GM23338 (cell line): ENCODE measurements around the gene SUPV3L1. TPM values are rescaled to one million over a fixed set of nuclear protein-coding genes. Genes with fewer than 3 reads are reported as not detected.
"Not testable (repeated sequence)": the region's sequence is repeated elsewhere in the genome, so short reads cannot be mapped to it uniquely, and the experiment has no call there.

ENCODE experiments used
- ATAC-seq: fragments of 200-7000 bp; cut with Tn5 transposase; 3 replicates; pipeline ENCODE4 v1.9.1; 2020
- DNase-seq: peaks from one replicate; pipeline ENCODE4 v3.0.0-alpha.2; 2015; ENCODE audit warnings: low spot score
- H2AFZ ChIP-seq: fragments of 200-600 bp; sonication (generic); 2 replicates; pipeline ENCODE4 v1.8.0; 2016; ENCODE audit warnings: antibody characterized with exemption, mild to moderate bottlenecking, moderate library complexity
- H3F3A ChIP-seq: fragments of 200-600 bp; sonication (generic); replicated peaks from 2 replicates; pipeline ENCODE4 v1.8.0; 2017; ENCODE audit warnings: antibody characterized with exemption, mixed run types, low read depth
- H3K27ac ChIP-seq: fragments of 200-600 bp; sonication (generic); 2 replicates; pipeline ENCODE4 v1.6.1; 2016; ENCODE audit warnings: low read depth
- H3K27me3 ChIP-seq: fragments of 200-600 bp; sonication (generic); 2 replicates; pipeline ENCODE4 v1.8.0; 2016; ENCODE audit warnings: mild to moderate bottlenecking, mixed run types, moderate library complexity; ENCODE audit not compliant: insufficient read depth
- H3K36me3 ChIP-seq: fragments of 200-600 bp; sonication (generic); 2 replicates; pipeline ENCODE4 v1.8.0; 2016; ENCODE audit warnings: mild to moderate bottlenecking; ENCODE audit not compliant: insufficient read depth
- H3K4me1 ChIP-seq: fragments of 200-600 bp; sonication (generic); 2 replicates; pipeline ENCODE4 v1.8.0; 2016; ENCODE audit warnings: mild to moderate bottlenecking, moderate library complexity; ENCODE audit not compliant: insufficient read depth
- H3K4me2 ChIP-seq: fragments of 200-600 bp; sonication (generic); 2 replicates; pipeline ENCODE4 v1.7.1; 2017; ENCODE audit warnings: mixed run types
- H3K4me3 ChIP-seq: fragments of 200-600 bp; sonication (generic); 2 replicates; pipeline ENCODE4 v1.6.1; 2016; ENCODE audit warnings: mixed run types
- H3K79me2 ChIP-seq: fragments of 200-600 bp; sonication (generic); replicated peaks from 2 replicates; pipeline ENCODE4 v1.8.0; 2017; ENCODE audit warnings: mild to moderate bottlenecking; ENCODE audit not compliant: insufficient read depth
- H3K9me2 ChIP-seq: fragments of 200-600 bp; sonication (generic); 2 replicates; pipeline ENCODE4 v1.8.0; 2017; ENCODE audit not compliant: insufficient read depth
- H4K20me1 ChIP-seq: fragments of 200-600 bp; sonication (generic); replicated peaks from 2 replicates; pipeline ENCODE4 v1.8.0; 2017; ENCODE audit warnings: mild to moderate bottlenecking; ENCODE audit not compliant: insufficient read depth
- H3K27ac Mint-ChIP-seq: 2 replicates; pipeline ENCODE4 v1.8.0; 2020; ENCODE audit warnings: inconsistent platforms, mild to moderate bottlenecking, moderate library complexity, mixed read lengths
- H3K27me3 Mint-ChIP-seq: 3 replicates; pipeline ENCODE4 v1.8.0; 2022; ENCODE audit warnings: low read depth, mild to moderate bottlenecking, moderate library complexity, mixed read lengths, inconsistent platforms; ENCODE audit not compliant: insufficient read depth, poor library complexity
- H3K36me3 Mint-ChIP-seq: 3 replicates; pipeline ENCODE4 v1.8.0; 2021; ENCODE audit warnings: low read depth, mild to moderate bottlenecking, inconsistent platforms, moderate library complexity, mixed read lengths
- H3K4me1 Mint-ChIP-seq: 3 replicates; pipeline ENCODE4 v1.8.0; 2020; ENCODE audit warnings: mild to moderate bottlenecking, inconsistent platforms, mixed read lengths
- H3K4me3 Mint-ChIP-seq: 3 replicates; pipeline ENCODE4 v1.8.0; 2021; ENCODE audit warnings: moderate library complexity, mild to moderate bottlenecking, inconsistent platforms, mixed read lengths
- H3K9me3 Mint-ChIP-seq: 3 replicates; pipeline ENCODE4 v1.8.0; 2020; ENCODE audit warnings: moderate library complexity, mild to moderate bottlenecking, inconsistent platforms, mixed read lengths
- CREB1 ChIP-seq: fragments of 250-450 bp; sonication (Bioruptor Pico); IDR thresholded peaks from 2 replicates; pipeline ENCODE4 v1.5.0; 2020; ENCODE audit warnings: low read depth, mild to moderate bottlenecking, moderate library complexity
- EZH2phosphoT487 ChIP-seq: fragments of 200-600 bp; sonication (generic); IDR thresholded peaks from one replicate; pipeline ENCODE4 v1.8.1; 2018; ENCODE audit warnings: antibody characterized with exemption; ENCODE audit not compliant: unreplicated experiment
- JUNB ChIP-seq: IDR thresholded peaks from one replicate; pipeline ENCODE4 v1.6.1; 2016; ENCODE audit warnings: antibody characterized with exemption; ENCODE audit not compliant: unreplicated experiment
- NANOG ChIP-seq: IDR thresholded peaks from 2 replicates; pipeline ENCODE4 v1.6.1; 2016; ENCODE audit warnings: antibody characterized with exemption, borderline replicate concordance
- STAT1 ChIP-seq: IDR thresholded peaks from one replicate; pipeline ENCODE4 v1.6.1; 2016; ENCODE audit warnings: antibody characterized with exemption; ENCODE audit not compliant: unreplicated experiment
- ZNF114 ChIP-seq: fragments of 250-450 bp; sonication (Bioruptor Pico); IDR thresholded peaks from 2 replicates; pipeline ENCODE4 v1.5.0; 2020; ENCODE audit warnings: mild to moderate bottlenecking, moderate library complexity
- ZNF331 ChIP-seq: fragments of 250-450 bp; sonication (Bioruptor Pico); IDR thresholded peaks from 2 replicates; pipeline ENCODE4 v1.5.0; 2020; ENCODE audit warnings: low read depth, mild to moderate bottlenecking, moderate library complexity
- polyA plus RNA-seq: library from polyadenylated mRNA; unstranded; fragments of >200 nt; fragmentation: Nextera tagmentation; extraction: Ambion mirVana; gene quantifications from 2 replicates; pipeline ENCODE4 v1.2.1, GENCODE V29; 2016
- total RNA-seq: library from RNA; depleted of rRNA; stranded (reverse); fragments of >200 nt; shearing (Covaris generic); gene quantifications from 2 replicates; pipeline ENCODE4 v1.2.3, GENCODE V29; 2014
- TF ChIP-seq, protein P1 (sequence below): IDR thresholded peaks from 2 replicates; pipeline ENCODE4 v1.6.1; 2016; ENCODE audit warnings: antibody characterized with exemption
- TF ChIP-seq, protein P2 (sequence below), 2 experiments: fragments of 200-600 bp in 1 of 2; sonication (generic) in 1 of 2; conservative IDR thresholded peaks; 2 replicates each; pipeline versions ENCODE4 v1.5.1 to v1.6.1; 2016 to 2017; ENCODE audit warnings: antibody characterized with exemption in 2 of 2, low read depth in 2 of 2, mild to moderate bottlenecking in 2 of 2, moderate library complexity in 1 of 2
- TF ChIP-seq, protein P3 (sequence below): IDR thresholded peaks from one replicate; pipeline ENCODE4 v1.6.1; 2018; ENCODE audit warnings: antibody characterized with exemption; ENCODE audit not compliant: unreplicated experiment

The SUPV3L1 gene
- total and polyA plus RNA-seq, 2 experiments from 2014 or later = 29.9 to 45.2 TPM

DNA sequence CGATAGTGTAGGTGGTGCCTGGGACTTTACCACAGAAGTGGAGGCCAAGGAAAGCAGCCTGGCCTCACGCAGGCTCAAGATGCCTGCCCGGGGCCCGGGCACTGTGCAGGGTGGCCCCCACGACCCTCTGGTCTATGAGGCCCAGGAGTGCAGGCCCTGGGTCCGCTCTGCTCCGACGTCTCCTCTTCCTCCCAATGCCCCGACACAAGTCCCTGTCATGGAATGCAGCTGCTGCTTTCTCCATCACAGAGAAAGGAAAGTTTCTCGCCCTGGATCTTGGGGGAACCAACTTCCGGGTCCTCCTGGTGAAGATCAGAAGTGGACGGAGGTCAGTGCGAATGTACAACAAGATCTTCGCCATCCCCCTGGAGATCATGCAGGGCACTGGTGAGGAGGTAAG, 70.0 kb downstream of the SUPV3L1 start:
- no peak overlapping the region for H3K4me3 ChIP-seq
- Mint-ChIP-seq H3K4me3 (no peak overlapping the region), H3K4me1 (no peaks in the 10 kb centered on the region), H3K27me3 (no peaks in the 10 kb centered on the region), H3K27ac (no peak overlapping the region; the same call in 1 of the 2 replicates), H3K36me3 (no peaks in the 10 kb centered on the region), H3K9me3 (no peaks in the 10 kb centered on the region)
- no peak for DNase-seq
- TF ChIP-seq, protein P1, sequence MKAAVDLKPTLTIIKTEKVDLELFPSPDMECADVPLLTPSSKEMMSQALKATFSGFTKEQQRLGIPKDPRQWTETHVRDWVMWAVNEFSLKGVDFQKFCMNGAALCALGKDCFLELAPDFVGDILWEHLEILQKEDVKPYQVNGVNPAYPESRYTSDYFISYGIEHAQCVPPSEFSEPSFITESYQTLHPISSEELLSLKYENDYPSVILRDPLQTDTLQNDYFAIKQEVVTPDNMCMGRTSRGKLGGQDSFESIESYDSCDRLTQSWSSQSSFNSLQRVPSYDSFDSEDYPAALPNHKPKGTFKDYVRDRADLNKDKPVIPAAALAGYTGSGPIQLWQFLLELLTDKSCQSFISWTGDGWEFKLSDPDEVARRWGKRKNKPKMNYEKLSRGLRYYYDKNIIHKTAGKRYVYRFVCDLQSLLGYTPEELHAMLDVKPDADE = no peak
- TF ChIP-seq, protein P2, sequence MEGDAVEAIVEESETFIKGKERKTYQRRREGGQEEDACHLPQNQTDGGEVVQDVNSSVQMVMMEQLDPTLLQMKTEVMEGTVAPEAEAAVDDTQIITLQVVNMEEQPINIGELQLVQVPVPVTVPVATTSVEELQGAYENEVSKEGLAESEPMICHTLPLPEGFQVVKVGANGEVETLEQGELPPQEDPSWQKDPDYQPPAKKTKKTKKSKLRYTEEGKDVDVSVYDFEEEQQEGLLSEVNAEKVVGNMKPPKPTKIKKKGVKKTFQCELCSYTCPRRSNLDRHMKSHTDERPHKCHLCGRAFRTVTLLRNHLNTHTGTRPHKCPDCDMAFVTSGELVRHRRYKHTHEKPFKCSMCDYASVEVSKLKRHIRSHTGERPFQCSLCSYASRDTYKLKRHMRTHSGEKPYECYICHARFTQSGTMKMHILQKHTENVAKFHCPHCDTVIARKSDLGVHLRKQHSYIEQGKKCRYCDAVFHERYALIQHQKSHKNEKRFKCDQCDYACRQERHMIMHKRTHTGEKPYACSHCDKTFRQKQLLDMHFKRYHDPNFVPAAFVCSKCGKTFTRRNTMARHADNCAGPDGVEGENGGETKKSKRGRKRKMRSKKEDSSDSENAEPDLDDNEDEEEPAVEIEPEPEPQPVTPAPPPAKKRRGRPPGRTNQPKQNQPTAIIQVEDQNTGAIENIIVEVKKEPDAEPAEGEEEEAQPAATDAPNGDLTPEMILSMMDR (conservative IDR thresholded peaks at IDR 0.05; ENCODE audit: low read depth in 2 of 2) = no peak
- no peak for TF ChIP-seq CREB1 (CRISPR knock-in tag)
- no peak for TF ChIP-seq NANOG
- TF ChIP-seq JUNB = no peak
- TF ChIP-seq, protein P3, sequence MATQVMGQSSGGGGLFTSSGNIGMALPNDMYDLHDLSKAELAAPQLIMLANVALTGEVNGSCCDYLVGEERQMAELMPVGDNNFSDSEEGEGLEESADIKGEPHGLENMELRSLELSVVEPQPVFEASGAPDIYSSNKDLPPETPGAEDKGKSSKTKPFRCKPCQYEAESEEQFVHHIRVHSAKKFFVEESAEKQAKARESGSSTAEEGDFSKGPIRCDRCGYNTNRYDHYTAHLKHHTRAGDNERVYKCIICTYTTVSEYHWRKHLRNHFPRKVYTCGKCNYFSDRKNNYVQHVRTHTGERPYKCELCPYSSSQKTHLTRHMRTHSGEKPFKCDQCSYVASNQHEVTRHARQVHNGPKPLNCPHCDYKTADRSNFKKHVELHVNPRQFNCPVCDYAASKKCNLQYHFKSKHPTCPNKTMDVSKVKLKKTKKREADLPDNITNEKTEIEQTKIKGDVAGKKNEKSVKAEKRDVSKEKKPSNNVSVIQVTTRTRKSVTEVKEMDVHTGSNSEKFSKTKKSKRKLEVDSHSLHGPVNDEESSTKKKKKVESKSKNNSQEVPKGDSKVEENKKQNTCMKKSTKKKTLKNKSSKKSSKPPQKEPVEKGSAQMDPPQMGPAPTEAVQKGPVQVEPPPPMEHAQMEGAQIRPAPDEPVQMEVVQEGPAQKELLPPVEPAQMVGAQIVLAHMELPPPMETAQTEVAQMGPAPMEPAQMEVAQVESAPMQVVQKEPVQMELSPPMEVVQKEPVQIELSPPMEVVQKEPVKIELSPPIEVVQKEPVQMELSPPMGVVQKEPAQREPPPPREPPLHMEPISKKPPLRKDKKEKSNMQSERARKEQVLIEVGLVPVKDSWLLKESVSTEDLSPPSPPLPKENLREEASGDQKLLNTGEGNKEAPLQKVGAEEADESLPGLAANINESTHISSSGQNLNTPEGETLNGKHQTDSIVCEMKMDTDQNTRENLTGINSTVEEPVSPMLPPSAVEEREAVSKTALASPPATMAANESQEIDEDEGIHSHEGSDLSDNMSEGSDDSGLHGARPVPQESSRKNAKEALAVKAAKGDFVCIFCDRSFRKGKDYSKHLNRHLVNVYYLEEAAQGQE = no peak
- TF ChIP-seq EZH2phosphoT487 = no peak
- no peak for TF ChIP-seq ZNF331 (CRISPR knock-in tag)
- TF ChIP-seq STAT1 = no peak
- TF ChIP-seq ZNF114 (CRISPR knock-in tag) = no peak
- no peaks in the 10 kb centered on the region for H3F3A ChIP-seq
- peak overlapping the region; percentile 72 for H2AFZ ChIP-seq
- H3K36me3 ChIP-seq = no peaks in the 10 kb centered on the region
- no peak overlapping the region for H3K4me2 ChIP-seq
- no peaks in the 10 kb centered on the region for H4K20me1 ChIP-seq
- H3K4me1 ChIP-seq = no peaks in the 10 kb centered on the region
- no peak overlapping the region for H3K27ac ChIP-seq
- H3K27me3 ChIP-seq = no peaks in the 10 kb centered on the region
- ATAC-seq = no peak
- H3K9me2 ChIP-seq = no peaks in the 10 kb centered on the region
- no peaks in the 10 kb centered on the region for H3K79me2 ChIP-seq

DNA sequence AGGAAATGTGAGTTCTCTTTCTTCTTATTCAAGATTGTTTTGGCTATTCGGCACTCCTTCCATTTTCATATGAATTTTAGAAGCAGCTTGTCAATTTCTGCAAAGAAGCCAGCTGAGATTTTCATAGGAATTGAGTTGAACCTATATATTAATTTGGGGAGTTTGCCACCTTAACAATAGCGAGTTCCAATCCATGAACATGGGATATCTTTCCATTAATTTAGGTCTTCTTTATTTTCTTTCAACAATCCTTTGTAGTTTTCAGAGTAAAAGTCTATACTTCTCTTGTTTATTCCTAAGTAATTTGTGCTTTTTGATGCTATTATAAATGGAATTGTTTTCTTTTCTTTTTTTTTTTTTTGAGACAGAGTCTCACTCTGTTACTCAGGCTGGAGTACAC, 71.4 kb downstream of the SUPV3L1 start:
- not testable (repeated sequence) for H3K4me3 ChIP-seq, DNase-seq, H3K27me3 Mint-ChIP-seq, H3K27ac Mint-ChIP-seq, H3K9me2 ChIP-seq, H3K4me1 ChIP-seq, H3K4me1 Mint-ChIP-seq, H3K27ac ChIP-seq, H3K36me3 Mint-ChIP-seq, ATAC-seq, H3K36me3 ChIP-seq, H2AFZ ChIP-seq, H3K4me3 Mint-ChIP-seq, H4K20me1 ChIP-seq, H3K9me3 Mint-ChIP-seq, H3F3A ChIP-seq, H3K79me2 ChIP-seq, H3K4me2 ChIP-seq, H3K27me3 ChIP-seq
